Vagina (tissue), 2 donors: ENCODE measurements around the gene FANK1.

ENCODE experiments used
- POLR2A ChIP-seq, 2 donors: fragments of 450-650 bp; IDR thresholded peaks; one replicate each; pipeline ENCODE4 v1.6.1; 2017; ENCODE audit warnings: antibody characterized with exemption in 2 of 2, mild to moderate bottlenecking in 2 of 2, moderate library complexity in 2 of 2
- TF ChIP-seq, protein P1 (sequence below), 3 experiments: fragments of 450-650 bp in 2 of 3; fragments of 200-600 bp in 1 of 3; sonication (generic) in 1 of 3; IDR thresholded peaks; one replicate each; pipeline ENCODE4 v1.5.1; 2017 to 2019; ENCODE audit warnings: antibody characterized with exemption in 3 of 3, mild to moderate bottlenecking in 2 of 3, moderate library complexity in 2 of 3

DNA sequence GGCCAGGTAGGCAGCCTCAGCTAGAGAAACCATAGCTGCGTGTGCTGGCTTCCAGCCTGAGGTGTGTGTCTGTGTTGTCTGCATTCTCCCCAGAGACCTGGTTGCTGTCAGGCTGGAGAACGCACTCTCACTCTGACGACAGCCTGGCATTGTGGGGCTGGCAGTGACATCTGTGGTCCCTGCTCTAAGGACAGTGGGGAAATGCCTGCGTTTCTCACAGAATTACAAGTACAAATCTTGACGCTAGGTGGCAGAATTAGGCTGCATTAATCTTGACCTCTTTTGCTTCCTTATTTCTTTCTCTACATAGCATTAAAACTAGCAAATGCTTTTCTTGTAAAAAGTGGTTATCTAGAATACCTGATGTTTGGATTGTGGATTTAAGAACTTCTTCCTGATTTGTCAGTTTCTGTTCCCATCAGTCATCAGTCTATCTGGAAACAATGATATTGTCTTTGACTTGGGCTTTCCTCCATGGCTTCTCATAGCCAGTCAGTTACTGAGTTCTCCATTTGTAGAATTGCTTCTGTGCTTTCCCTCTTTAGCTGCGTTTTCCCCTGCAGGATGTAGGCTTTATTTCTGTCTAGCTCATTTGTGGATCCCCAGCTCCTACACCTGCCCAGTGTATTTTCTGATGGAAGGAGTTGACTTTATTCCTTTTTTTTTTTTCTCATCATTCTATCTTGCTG is 86.0 kb downstream of the FANK1 start:
- TF ChIP-seq, protein P1, sequence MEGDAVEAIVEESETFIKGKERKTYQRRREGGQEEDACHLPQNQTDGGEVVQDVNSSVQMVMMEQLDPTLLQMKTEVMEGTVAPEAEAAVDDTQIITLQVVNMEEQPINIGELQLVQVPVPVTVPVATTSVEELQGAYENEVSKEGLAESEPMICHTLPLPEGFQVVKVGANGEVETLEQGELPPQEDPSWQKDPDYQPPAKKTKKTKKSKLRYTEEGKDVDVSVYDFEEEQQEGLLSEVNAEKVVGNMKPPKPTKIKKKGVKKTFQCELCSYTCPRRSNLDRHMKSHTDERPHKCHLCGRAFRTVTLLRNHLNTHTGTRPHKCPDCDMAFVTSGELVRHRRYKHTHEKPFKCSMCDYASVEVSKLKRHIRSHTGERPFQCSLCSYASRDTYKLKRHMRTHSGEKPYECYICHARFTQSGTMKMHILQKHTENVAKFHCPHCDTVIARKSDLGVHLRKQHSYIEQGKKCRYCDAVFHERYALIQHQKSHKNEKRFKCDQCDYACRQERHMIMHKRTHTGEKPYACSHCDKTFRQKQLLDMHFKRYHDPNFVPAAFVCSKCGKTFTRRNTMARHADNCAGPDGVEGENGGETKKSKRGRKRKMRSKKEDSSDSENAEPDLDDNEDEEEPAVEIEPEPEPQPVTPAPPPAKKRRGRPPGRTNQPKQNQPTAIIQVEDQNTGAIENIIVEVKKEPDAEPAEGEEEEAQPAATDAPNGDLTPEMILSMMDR (IDR thresholded peaks at IDR 0.05): peak; percentile 60 to 84 (median 73)
- TF ChIP-seq POLR2A (IDR thresholded peaks at IDR 0.05): no peak
